IPS-18a (cell line): ENCODE data around the gene EGR2.

Experiments
- H3K27ac ChIP-seq: one replicate; pipeline ENCODE4 v1.5.1; 2013; ENCODE audit warnings: low read length
- H3K27me3 ChIP-seq: one replicate; pipeline ENCODE4 v1.6.1; 2013; ENCODE audit warnings: mild to moderate bottlenecking, low read length; ENCODE audit not compliant: control insufficient read depth, insufficient read depth
- H3K36me3 ChIP-seq: one replicate; pipeline ENCODE4 v1.6.1; 2013; ENCODE audit warnings: low read depth, low read length; ENCODE audit not compliant: control insufficient read depth
- H3K4me1 ChIP-seq: one replicate; pipeline ENCODE4 v1.6.1; 2013; ENCODE audit warnings: low read depth, low read length; ENCODE audit not compliant: control insufficient read depth
- H3K4me3 ChIP-seq: one replicate; pipeline ENCODE4 v1.5.1; 2013; ENCODE audit warnings: low read length
- H3K9ac ChIP-seq: one replicate; pipeline ENCODE4 v1.6.1; 2013; ENCODE audit warnings: mild to moderate bottlenecking, low read length, moderate library complexity
- H3K9me3 ChIP-seq: one replicate; pipeline ENCODE4 v1.6.1; 2013; ENCODE audit warnings: low read depth, low read length; ENCODE audit not compliant: control insufficient read depth

Gene EGR2

DNA sequence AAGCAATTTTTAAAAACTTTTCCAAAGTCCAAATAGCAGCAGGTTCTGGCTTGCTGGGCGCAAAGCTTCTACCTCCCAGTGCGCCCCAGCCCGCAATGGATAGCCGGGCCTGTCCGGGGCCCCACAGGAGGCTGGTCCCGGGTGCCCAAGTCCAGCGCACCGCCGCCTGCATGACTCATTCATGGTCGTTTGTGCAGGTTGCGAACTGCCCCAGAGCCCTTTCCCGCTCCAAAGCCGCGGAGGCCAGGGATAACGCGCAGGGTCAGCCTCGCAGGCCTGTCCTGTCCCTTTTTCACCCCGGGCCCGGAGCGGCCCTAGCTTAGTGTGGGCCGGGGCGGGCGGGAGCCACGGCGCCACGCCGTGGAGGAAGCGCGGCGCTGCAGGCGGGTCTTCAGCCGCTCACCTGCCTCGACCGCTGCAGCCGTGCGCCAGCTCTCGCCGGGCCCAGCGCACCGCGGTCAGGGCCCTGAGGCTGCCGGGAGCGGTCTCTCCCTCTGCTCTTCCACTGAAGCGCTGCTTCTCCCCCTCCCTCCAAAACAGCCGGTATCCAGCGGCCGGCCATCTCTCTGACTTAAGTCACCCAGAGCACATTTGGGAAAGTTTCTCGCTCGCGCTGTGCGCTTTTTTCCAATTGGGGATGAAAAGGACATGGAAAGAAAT lies 1.7 kb upstream of the EGR2 start:
- peaks cover 74% of the 10 kb centered on the region for H3K27me3 ChIP-seq
- H3K9ac ChIP-seq, result no peak overlapping the region
- no peak overlapping the region for H3K27ac ChIP-seq

GRCh38 chr10:62817121-62817765 lies 1.1 kb upstream of the EGR2 start:
- peak overlapping the region; percentile 69 for H3K9ac ChIP-seq
- H3K4me3 ChIP-seq, result peak overlapping the region; percentile 88
- peaks cover 74% of the 10 kb centered on the region for H3K27me3 ChIP-seq
- H3K4me1 ChIP-seq, result peaks cover 6% of the 10 kb centered on the region
- H3K27ac ChIP-seq, result no peak overlapping the region
- H3K9me3 ChIP-seq, result no peaks in the 10 kb centered on the region
- H3K36me3 ChIP-seq, result no peaks in the 10 kb centered on the region

More for the DNA sequence above, 1.7 kb upstream of the EGR2 start:
- peaks cover 6% of the 10 kb centered on the region for H3K4me1 ChIP-seq
- no peaks in the 10 kb centered on the region for H3K36me3 ChIP-seq
- H3K4me3 ChIP-seq, result peak overlapping the region; percentile 88
- H3K9me3 ChIP-seq, result no peaks in the 10 kb centered on the region

GRCh38 chr10:62816076-62816330 lies 163 bp downstream of the EGR2 start:
- peak overlapping the region; percentile 69 for H3K9ac ChIP-seq
- H3K4me1 ChIP-seq, result peaks cover 6% of the 10 kb centered on the region
- H3K36me3 ChIP-seq, result no peaks in the 10 kb centered on the region
- no peak overlapping the region for H3K27ac ChIP-seq
- peaks cover 74% of the 10 kb centered on the region for H3K27me3 ChIP-seq
- H3K9me3 ChIP-seq, result no peaks in the 10 kb centered on the region
- H3K4me3 ChIP-seq, result peak overlapping the region; percentile 88

GRCh38 chr10:62815381-62816075 lies 638 bp downstream of the EGR2 start:
- no peaks in the 10 kb centered on the region for H3K9me3 ChIP-seq
- peaks cover 6% of the 10 kb centered on the region for H3K4me1 ChIP-seq
- no peaks in the 10 kb centered on the region for H3K36me3 ChIP-seq
- peak overlapping the region; percentile 88 for H3K4me3 ChIP-seq
- H3K27ac ChIP-seq, result no peak overlapping the region
- H3K9ac ChIP-seq, result peak overlapping the region; percentile 69
- H3K27me3 ChIP-seq, result peaks cover 69% of the 10 kb centered on the region

DNA sequence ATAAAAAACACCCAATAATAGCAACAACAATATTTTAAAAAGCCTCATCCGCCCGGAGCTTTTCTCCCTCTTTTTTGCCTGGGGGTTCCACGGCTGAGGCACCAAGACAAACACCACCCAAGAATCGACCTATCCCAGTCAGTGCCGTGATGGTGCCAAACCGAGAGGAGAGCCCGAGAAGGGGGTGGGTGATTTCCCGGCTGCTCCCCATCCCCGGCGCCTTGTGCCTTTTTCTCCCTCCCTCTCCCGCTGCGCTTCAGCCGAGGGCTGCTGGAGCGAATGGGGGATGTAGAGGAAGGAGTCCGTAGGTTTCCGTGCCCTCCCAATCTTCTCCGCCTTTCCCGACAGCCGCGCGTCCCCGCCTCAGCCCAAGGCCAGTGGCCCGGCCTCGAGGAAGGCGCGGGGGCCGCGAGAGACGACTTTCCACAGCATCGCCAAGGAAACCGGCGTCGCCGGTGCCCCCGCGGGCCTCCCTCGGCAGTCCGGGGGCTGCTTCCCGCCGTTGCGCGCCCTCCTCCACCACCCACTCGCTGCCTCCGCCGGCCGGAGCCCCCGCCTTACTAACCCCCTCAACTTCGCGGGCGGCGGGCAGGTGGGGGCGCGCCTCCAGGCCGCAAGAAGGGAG lies 1.3 kb downstream of the EGR2 start:
- Histone ChIP-seq H3K4me3 (peak overlapping the region; percentile 88), H3K27me3 (peaks cover 63% of the 10 kb centered on the region), H3K27ac (no peak overlapping the region), H3K9me3 (no peaks in the 10 kb centered on the region), H3K4me1 (peaks cover 6% of the 10 kb centered on the region), H3K36me3 (no peaks in the 10 kb centered on the region), H3K9ac (peak overlapping the region; percentile 69)

DNA sequence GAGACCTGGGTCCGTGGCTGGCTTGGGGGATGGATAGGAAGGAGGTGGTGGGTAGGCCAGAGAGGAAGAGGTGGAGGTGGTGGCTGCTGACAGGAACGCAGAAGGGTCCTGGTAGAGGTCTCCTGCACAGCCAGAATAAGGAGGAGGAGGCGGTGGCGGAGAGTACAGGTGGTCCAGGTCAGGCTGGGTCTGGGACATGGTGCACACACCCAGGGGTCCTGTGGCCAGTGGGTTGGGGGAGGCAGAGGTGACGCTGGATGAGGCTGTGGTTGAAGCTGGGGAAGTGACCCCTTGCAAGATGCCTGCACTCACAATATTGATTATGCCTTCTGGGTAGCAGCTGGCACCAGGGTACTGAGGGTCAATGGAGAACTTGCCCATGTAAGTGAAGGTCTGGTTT lies 2.2 kb downstream of the EGR2 start:
- Histone ChIP-seq H3K9me3 (no peaks in the 10 kb centered on the region), H3K27ac (no peak overlapping the region), H3K4me3 (peak overlapping the region; percentile 88), H3K9ac (no peak overlapping the region), H3K27me3 (peaks cover 54% of the 10 kb centered on the region), H3K4me1 (peaks cover 6% of the 10 kb centered on the region), H3K36me3 (no peaks in the 10 kb centered on the region)

GRCh38 chr10:62813453-62813852 lies 2.7 kb downstream of the EGR2 start:
- no peaks in the 10 kb centered on the region for H3K36me3 ChIP-seq
- no peak overlapping the region for H3K4me3 ChIP-seq
- no peak overlapping the region for H3K27ac ChIP-seq
- H3K9me3 ChIP-seq, result no peaks in the 10 kb centered on the region
- peaks cover 6% of the 10 kb centered on the region for H3K4me1 ChIP-seq
- H3K27me3 ChIP-seq, result peaks cover 49% of the 10 kb centered on the region
- no peak overlapping the region for H3K9ac ChIP-seq

- Histone ChIP-seq H3K4me3 (no peak overlapping the region), H3K4me1 (peaks cover 6% of the 10 kb centered on the region), H3K27ac (no peak overlapping the region), H3K27me3 (peaks cover 43% of the 10 kb centered on the region), H3K9me3 (no peaks in the 10 kb centered on the region), H3K36me3 (peaks cover 6% of the 10 kb centered on the region), H3K9ac (no peak overlapping the region)
Observed at GRCh38 chr10:62812672-62813439, 3.3 kb downstream of the EGR2 start.

GRCh38 chr10:62811159-62811875 lies 4.8 kb downstream of the EGR2 start:
- Histone ChIP-seq H3K4me3 (no peak overlapping the region), H3K9ac (no peak overlapping the region), H3K27ac (no peak overlapping the region), H3K27me3 (peaks cover 31% of the 10 kb centered on the region), H3K4me1 (peaks cover 18% of the 10 kb centered on the region), H3K36me3 (peaks cover 11% of the 10 kb centered on the region), H3K9me3 (no peaks in the 10 kb centered on the region)

DNA sequence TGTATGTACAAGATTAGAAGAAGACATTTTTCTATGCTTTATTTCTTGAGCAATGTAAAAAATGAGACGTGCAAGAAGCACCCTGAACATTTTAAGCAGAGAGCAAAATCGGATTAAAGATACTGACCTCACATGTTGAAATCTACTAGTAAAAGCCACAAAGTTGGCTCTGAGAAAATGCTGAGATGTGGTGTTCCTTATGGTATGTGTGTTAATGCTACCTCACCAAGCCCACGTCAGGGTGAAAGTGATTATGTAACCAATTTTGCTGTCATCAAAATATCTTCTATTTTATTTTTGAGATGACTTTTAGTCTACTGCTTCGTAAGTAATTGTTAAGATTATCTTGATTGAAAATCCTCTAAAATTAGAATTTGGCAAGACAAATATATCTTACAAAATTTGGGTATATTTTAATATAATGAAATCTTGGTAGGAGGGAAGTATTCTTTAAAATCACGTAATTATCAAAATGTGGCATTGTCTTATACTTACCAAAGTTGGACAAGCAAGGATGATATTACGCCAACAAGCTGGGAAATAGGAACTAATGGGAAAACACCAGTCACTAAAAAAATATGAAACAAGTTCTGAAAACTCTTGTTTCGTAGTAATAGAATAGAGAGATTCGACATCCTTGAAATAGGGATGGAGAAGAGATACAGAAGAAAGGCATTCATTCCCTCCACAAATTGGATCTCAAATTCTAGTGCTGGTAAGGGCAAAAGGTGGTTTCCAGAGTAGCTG lies 5.8 kb downstream of the EGR2 start:
- Histone ChIP-seq H3K4me1 (peaks cover 15% of the 10 kb centered on the region), H3K36me3 (peaks cover 11% of the 10 kb centered on the region), H3K4me3 (no peak overlapping the region), H3K27me3 (peaks cover 21% of the 10 kb centered on the region), H3K27ac (no peak overlapping the region), H3K9ac (no peak overlapping the region), H3K9me3 (no peaks in the 10 kb centered on the region)
